NCI-H2196 treated with DMSO at 0.1 percent for 48 hours (cell line): Measurements from ENCODE around the gene GMCL1.
"Not testable (repeated sequence)": the region's sequence is repeated elsewhere in the genome, so short reads cannot be mapped to it uniquely, and the experiment has no call there.

Source experiments
- DNase-seq: peaks from one replicate; lab custom pipeline; 2025; ENCODE audit not compliant: unreplicated experiment; lab: John Stamatoyannopoulos, UW

Gene GMCL1

GRCh38 chr2:69847068-69847828 is 17.8 kb downstream of the GMCL1 start:
- DNase-seq = no peak

- no peak for DNase-seq
Observed at GRCh38 chr2:69848186-69848790, 18.8 kb downstream of the GMCL1 start.

GRCh38 chr2:69858261-69858660 is 28.8 kb downstream of the GMCL1 start:
- DNase-seq = no peak

GRCh38 chr2:69863298-69863697 is 33.8 kb downstream of the GMCL1 start:
- DNase-seq = no peak

DNA sequence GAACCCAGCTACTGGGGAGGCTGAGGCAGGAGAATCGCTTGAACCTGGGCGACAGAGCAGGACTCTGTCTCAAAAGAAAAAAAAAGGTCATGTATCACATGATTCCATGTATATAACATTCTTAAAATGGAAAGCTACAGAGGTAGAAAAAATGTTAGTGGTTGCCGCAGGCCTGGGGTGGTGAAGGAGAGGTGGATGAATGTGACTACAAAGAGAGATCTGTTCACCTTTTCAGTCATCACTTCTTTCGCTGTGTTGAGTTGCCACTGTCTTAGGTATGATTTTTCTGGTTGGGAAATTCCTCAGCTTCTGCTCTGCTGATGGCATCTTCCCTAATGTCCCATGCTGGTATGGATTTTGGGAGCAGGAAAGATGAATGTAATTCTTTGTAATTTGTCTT is 59.0 kb downstream of the GMCL1 start:
- DNase-seq = no peak

DNA sequence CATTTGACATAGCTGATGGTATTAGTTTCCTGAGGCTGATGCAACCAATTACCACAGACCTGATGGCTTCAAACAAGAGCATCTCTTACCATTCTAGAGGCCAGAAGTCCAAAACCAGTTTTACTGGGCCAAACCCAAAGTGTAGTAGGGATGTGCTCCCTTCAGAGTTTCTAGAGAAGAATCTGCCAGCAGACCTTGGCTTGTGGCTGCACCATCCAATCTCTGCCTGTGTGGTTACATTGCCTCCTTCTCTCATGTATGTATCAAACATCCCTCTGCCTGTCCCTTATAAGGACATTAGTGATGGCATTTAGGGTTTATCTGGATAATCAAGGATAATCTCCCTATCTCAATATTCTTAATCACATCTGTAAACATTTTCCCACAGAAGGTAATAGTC is 59.8 kb downstream of the GMCL1 start:
- DNase-seq = no peak

- no peak for DNase-seq
Observed at GRCh38 chr2:69890881-69891280, 61.4 kb downstream of the GMCL1 start.

- DNase-seq = not testable (repeated sequence)
Observed at GRCh38 chr2:69892838-69893424, 63.5 kb downstream of the GMCL1 start.

- DNase-seq = peak; percentile 17
Observed at GRCh38 chr2:69893684-69894551, 64.5 kb downstream of the GMCL1 start, which contains the start of gene SNRNP27. TSS of gene SNRNP27 (plus strand) at chr2:69893956. CDS start at chr2:69893985, 29 bp downstream.

GRCh38 chr2:69894737-69895136 is 65.3 kb downstream of the GMCL1 start:
- DNase-seq = not testable (repeated sequence)

DNA sequence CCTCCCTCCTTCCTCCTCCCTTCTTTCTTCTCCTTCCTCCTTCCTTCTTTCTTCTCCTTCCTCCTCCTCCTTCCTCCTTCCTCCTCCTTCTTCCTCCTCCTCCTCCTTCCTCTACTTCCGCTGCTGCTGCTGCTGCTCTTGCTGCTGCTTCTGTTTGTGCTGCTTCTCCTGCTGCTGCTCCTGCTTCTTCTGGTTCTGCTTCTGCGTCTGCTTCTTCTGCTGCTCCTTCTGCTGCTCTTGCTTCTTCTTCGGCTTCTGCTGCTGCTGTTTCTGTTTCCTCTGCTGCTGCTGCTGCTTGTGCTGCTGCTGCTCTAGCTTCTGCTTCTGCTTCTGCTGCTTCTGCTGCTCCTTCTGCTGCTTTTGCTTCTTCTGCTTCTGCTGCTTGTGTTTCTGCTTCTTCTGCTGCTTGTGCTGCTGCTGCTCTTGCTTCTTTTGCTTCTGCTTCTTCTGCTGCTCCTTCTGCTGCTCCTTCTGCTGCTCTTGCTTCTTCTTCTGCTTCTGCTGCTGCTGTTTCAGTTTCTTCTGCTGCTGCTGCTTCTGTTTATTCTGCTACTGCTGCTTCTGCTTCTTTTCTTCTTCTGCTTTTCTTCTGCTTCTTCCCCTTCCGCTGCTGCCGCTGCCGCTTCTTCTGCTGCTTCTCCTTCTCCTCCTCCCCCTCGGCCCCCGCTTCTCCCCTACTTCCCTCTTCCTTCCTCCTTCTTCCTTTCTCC is 72.9 kb downstream of the GMCL1 start:
- DNase-seq = no peak

GRCh38 chr2:69907216-69907615 is 77.8 kb downstream of the GMCL1 start:
- DNase-seq = no peak

- DNase-seq = peak; percentile 23
Observed at GRCh38 chr2:69911985-69912563, 82.6 kb downstream of the GMCL1 start.

- peak; percentile 96 for DNase-seq
Observed at GRCh38 chr2:69914164-69914949, 84.9 kb downstream of the GMCL1 start.

GRCh38 chr2:69914950-69915945 is 85.8 kb downstream of the GMCL1 start, which contains the start of gene MXD1:
TSS of gene MXD1 (plus strand) at chr2:69915109. CDS start at chr2:69915331, 222 bp downstream.
- no peak for DNase-seq

- DNase-seq = no peak
Observed at GRCh38 chr2:69916106-69916505, 86.6 kb downstream of the GMCL1 start.

- DNase-seq = no peak
Observed at GRCh38 chr2:69917852-69918251, 88.4 kb downstream of the GMCL1 start.

- DNase-seq = no peak
Observed at GRCh38 chr2:69918401-69918800, 88.9 kb downstream of the GMCL1 start.
